WTC11 (cell line): ENCODE measurements around the gene SNRNP25. TPM values are rescaled to one million over a fixed set of nuclear protein-coding genes. Genes with fewer than 3 reads are reported as not detected.

Source experiments
- ATAC-seq: fragments of 200-7000 bp; cut with Tn5 transposase; 2 replicates; pipeline ENCODE4 v1.10.0; 2021; ENCODE audit warnings: mild to moderate bottlenecking, moderate library complexity
- CTCF ChIA-PET: fragments of 300-600 bp; sonication (Branson Sonifier 250); formaldehyde crosslinking; loops from one replicate; lab custom pipeline; 2021; ENCODE audit warnings: antibody characterized with exemption; lab: Charles Lee
- POLR2A ChIA-PET: fragments of 350-600 bp; sonication (Branson Sonifier 250); formaldehyde crosslinking; loops from one replicate; lab custom pipeline; 2021; ENCODE audit warnings: antibody characterized with exemption; lab: Charles Lee
- DNase-seq: peaks from one replicate; pipeline ENCODE4 v3.0.0; 2021; ENCODE audit warnings: low spot score
- H3K27ac Mint-ChIP-seq: 2 replicates; pipeline ENCODE4 v1.8.0; 2021; ENCODE audit warnings: mixed read lengths
- H3K27me3 Mint-ChIP-seq: 2 replicates; pipeline ENCODE4 v1.8.0; 2021; ENCODE audit warnings: low read depth, mild to moderate bottlenecking, moderate library complexity, mixed read lengths
- H3K36me3 Mint-ChIP-seq: 2 replicates; pipeline ENCODE4 v1.8.0; 2021; ENCODE audit warnings: mixed read lengths
- H3K4me1 Mint-ChIP-seq: 2 replicates; pipeline ENCODE4 v1.8.0; 2022; ENCODE audit warnings: mixed read lengths
- H3K4me3 Mint-ChIP-seq: 2 replicates; pipeline ENCODE4 v1.8.0; 2021; ENCODE audit warnings: mild to moderate bottlenecking, moderate library complexity, mixed read lengths
- H3K9me3 Mint-ChIP-seq: 2 replicates; pipeline ENCODE4 v1.8.0; 2021; ENCODE audit warnings: mixed read lengths
- E2F4 ChIP-seq: sonication (generic); formaldehyde crosslinking; IDR thresholded peaks from 2 replicates; pipeline ENCODE4 v1.8.1; 2022; ENCODE audit warnings: low read depth, mild to moderate bottlenecking, moderate library complexity, missing genetic modification reagents, borderline replicate concordance
- GRHL2 ChIP-seq: fragments of 250-450 bp; sonication (Bioruptor Pico); IDR thresholded peaks from 2 replicates; pipeline ENCODE4 v1.8.0; 2022; ENCODE audit warnings: mild to moderate bottlenecking, moderate library complexity; ENCODE audit not compliant: insufficient replicate concordance, severe bottlenecking
- MAX ChIP-seq: sonication (generic); formaldehyde crosslinking; IDR thresholded peaks from 2 replicates; pipeline ENCODE4 v1.8.0; 2022; ENCODE audit warnings: mild to moderate bottlenecking, missing genetic modification reagents
- MLX ChIP-seq: sonication (generic); formaldehyde crosslinking; IDR thresholded peaks from 2 replicates; pipeline ENCODE4 v1.8.1; 2023; ENCODE audit warnings: mild to moderate bottlenecking, missing genetic modification reagents, moderate library complexity
- NFATC4 ChIP-seq: fragments of 250-450 bp; sonication (Bioruptor Pico); IDR thresholded peaks from 2 replicates; pipeline ENCODE4 v1.9.0; 2021; ENCODE audit warnings: mild to moderate bottlenecking
- NFYB ChIP-seq: sonication (generic); formaldehyde crosslinking; conservative IDR thresholded peaks from 2 replicates; pipeline ENCODE4 v1.8.0; 2022; ENCODE audit warnings: low read depth, missing genetic modification reagents
- RELA ChIP-seq: sonication (generic); formaldehyde crosslinking; IDR thresholded peaks from 2 replicates; pipeline ENCODE4 v1.8.1; 2022; ENCODE audit warnings: missing genetic modification reagents, mild to moderate bottlenecking, borderline replicate concordance
- TCF7 ChIP-seq: sonication (generic); formaldehyde crosslinking; IDR thresholded peaks from 2 replicates; pipeline ENCODE4 v1.8.0; 2022; ENCODE audit warnings: mild to moderate bottlenecking, low read depth, missing genetic modification reagents, moderate library complexity
- TEAD4 ChIP-seq: sonication (generic); formaldehyde crosslinking; IDR thresholded peaks from 2 replicates; pipeline ENCODE4 v1.8.0; 2022; ENCODE audit warnings: mild to moderate bottlenecking, missing genetic modification reagents
- USF1 ChIP-seq: sonication (generic); formaldehyde crosslinking; IDR thresholded peaks from 2 replicates; pipeline ENCODE4 v1.8.0; 2022; ENCODE audit warnings: mild to moderate bottlenecking, missing genetic modification reagents
- USF2 ChIP-seq: sonication (generic); formaldehyde crosslinking; IDR thresholded peaks from 2 replicates; pipeline ENCODE4 v1.8.1; 2023; ENCODE audit warnings: mild to moderate bottlenecking, missing genetic modification reagents, moderate library complexity
- ZNF138 ChIP-seq: sonication (generic); formaldehyde crosslinking; conservative IDR thresholded peaks from 2 replicates; pipeline ENCODE4 v1.8.1; 2022; ENCODE audit warnings: mild to moderate bottlenecking, moderate library complexity, missing genetic modification reagents
- ZNF232 ChIP-seq: sonication (generic); formaldehyde crosslinking; IDR thresholded peaks from 2 replicates; pipeline ENCODE4 v1.8.0; 2022; ENCODE audit warnings: mild to moderate bottlenecking, missing genetic modification reagents
- ZNF263 ChIP-seq: sonication (generic); formaldehyde crosslinking; IDR thresholded peaks from 2 replicates; pipeline ENCODE4 v1.8.1; 2022; ENCODE audit warnings: low read depth, mild to moderate bottlenecking, moderate library complexity, missing genetic modification reagents
- ZNF416 ChIP-seq: fragments of 250-450 bp; sonication (Bioruptor Pico); IDR thresholded peaks from 2 replicates; pipeline ENCODE4 v1.9.0; 2021; ENCODE audit warnings: mild to moderate bottlenecking, inconsistent platforms
- ZNF423 ChIP-seq: fragments of 250-450 bp; sonication (Bioruptor Pico); IDR thresholded peaks from 2 replicates; pipeline ENCODE4 v2.1.2; 2022; ENCODE audit warnings: mild to moderate bottlenecking, moderate library complexity
- ZNF425 ChIP-seq: fragments of 250-450 bp; sonication (Bioruptor Pico); conservative IDR thresholded peaks from 2 replicates; pipeline ENCODE4 v1.9.0; 2021; ENCODE audit warnings: mild to moderate bottlenecking
- total RNA-seq: library from RNA; stranded (reverse); gene quantifications from 3 replicates; pipeline ENCODE4 v1.2.3, GENCODE V29; 2021

Gene SNRNP25
- total RNA-seq, 1 experiment from 2014 or later: 55.9 TPM

- TF ChIP-seq TEAD4 (CRISPR knock-in tag) (no peak), USF1 (CRISPR knock-in tag) (no peak), RELA (CRISPR knock-in tag) (no peak), GRHL2 (no peak), NFATC4 (no peak), ZNF425 (CRISPR knock-in tag) (no peak), ZNF423 (CRISPR knock-in tag) (no peak), TCF7 (no peak), NFYB (CRISPR knock-in tag) (no peak), USF2 (CRISPR knock-in tag) (no peak), E2F4 (CRISPR knock-in tag) (no peak)
Measured at GRCh38 chr16:84718-85406, 31.2 kb downstream of the SNRNP25 start (continued).

GRCh38 chr16:85407-85782 is 31.8 kb downstream of the SNRNP25 start:
- CTCF ChIA-PET: interaction anchor here (0.6 to 8.2 kb wide), 5 partner anchors 10 to 97 kb away, joined by 5 to 63 read pairs (median 10); no protein-coding TSS in a partner anchor
- no peak overlapping the region; the same call in 1 of the 2 replicates for H3K27ac Mint-ChIP-seq
- peaks cover 21% of the 10 kb centered on the region for H3K36me3 Mint-ChIP-seq
- POLR2A ChIA-PET: interaction anchor here (1.3 kb wide), 1 partner anchor 14 kb away, joined by 3 read pairs; no protein-coding TSS in a partner anchor
- no peaks in the 10 kb centered on the region for H3K9me3 Mint-ChIP-seq
- DNase-seq (no peak), ATAC-seq (no peak)
- no peak overlapping the region for H3K4me3 Mint-ChIP-seq
- H3K27me3 Mint-ChIP-seq: no peaks in the 10 kb centered on the region
- TF ChIP-seq ZNF232 (CRISPR knock-in tag): no peak
- peaks cover 8% of the 10 kb centered on the region; the same call in 1 of the 2 replicates for H3K4me1 Mint-ChIP-seq

- H3K27ac Mint-ChIP-seq: no peak overlapping the region
- H3K4me3 Mint-ChIP-seq: no peak overlapping the region
- H3K27me3 Mint-ChIP-seq: no peaks in the 10 kb centered on the region
- H3K9me3 Mint-ChIP-seq: no peaks in the 10 kb centered on the region
- DNase-seq: no peak
- peaks cover 24% of the 10 kb centered on the region for H3K36me3 Mint-ChIP-seq
- TF ChIP-seq MLX (CRISPR knock-in tag) (no peak), ZNF138 (CRISPR knock-in tag) (no peak), ZNF263 (no peak), ZNF416 (CRISPR knock-in tag) (no peak), ZNF425 (CRISPR knock-in tag) (no peak), MAX (CRISPR knock-in tag) (no peak)
- no peak for ATAC-seq
- ChIA-PET POLR2A (interaction anchor here (1.3 kb wide), 1 partner anchor 15 kb away, joined by 3 read pairs; no protein-coding TSS in a partner anchor), CTCF (interaction anchor here (1.2 to 8.2 kb wide), 4 partner anchors 10 to 21 kb away, joined by 5 to 63 read pairs (median 22); no protein-coding TSS in a partner anchor)
- H3K4me1 Mint-ChIP-seq: peaks cover 8% of the 10 kb centered on the region; the same call in 1 of the 2 replicates
Measured at GRCh38 chr16:85865-86264, 32.2 kb downstream of the SNRNP25 start.
